HG03159 (cell line): ENCODE data around the gene EPHA6.
"Not testable (repeated sequence)": the region's sequence is repeated elsewhere in the genome, so short reads cannot be mapped to it uniquely, and the experiment has no call there.

Source experiments
- ATAC-seq: cut with Tn5 transposase; IDR thresholded peaks from one replicate; pipeline ENCODE4 v1.9.1; 2021; ENCODE audit warnings: mild to moderate bottlenecking, moderate library complexity; ENCODE audit not compliant: unreplicated experiment

The EPHA6 gene

DNA sequence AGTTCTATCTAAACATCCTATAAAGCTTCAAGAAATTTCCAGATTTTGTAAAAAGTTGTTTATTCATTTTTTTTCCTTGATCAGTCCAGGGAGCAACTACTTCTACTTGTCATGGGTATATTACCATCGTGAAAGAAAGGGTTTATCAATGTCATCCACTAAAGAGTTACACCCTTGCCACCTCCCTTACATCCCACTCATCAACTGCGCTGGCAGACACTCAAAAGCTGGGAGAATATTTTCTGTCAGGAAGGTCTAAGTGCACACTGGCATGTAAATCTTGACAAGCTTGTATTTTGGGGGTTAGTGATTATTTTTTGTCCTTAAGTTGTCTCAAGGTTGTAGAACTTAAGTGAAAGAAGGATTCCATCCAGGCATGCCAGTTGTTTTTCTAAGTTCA is 761.8 kb downstream of the EPHA6 start:
- no peak for ATAC-seq

DNA sequence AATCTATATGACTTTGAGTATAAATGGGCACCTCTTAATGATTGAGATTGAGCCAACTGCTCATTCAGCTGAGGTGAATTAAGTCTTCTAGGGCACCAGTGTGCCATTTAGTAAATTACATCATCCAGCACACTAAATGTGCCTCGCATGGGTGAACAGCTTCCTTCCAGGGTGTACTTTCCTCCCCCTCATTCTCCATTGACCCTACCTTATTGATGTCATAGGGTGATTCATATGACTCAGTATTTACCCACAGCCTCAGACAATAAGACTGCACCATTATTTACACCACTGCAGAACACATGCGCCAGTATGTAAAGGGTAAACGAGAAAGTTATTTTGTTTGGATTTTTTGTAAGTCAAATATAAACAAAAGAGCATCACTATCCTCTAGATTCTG is 765.0 kb downstream of the EPHA6 start:
- ATAC-seq = no peak

DNA sequence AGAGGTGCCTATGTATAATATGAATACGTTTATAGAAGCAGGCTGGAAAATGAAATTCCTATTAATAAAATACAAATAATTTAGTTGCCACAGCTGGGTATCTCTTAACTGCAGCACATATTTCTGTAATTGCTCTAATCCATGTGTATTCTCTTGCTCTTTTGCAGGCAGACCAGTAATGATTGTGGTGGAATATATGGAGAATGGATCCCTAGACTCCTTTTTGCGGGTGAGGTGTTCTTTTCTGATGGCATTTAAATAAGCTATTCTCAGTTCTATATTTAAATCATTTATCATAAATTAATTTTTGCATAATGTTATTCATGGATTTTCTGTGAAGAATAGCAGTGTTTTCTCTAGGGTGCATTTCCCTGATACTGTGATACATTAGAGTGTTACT is 796.2 kb downstream of the EPHA6 start:
- ATAC-seq = no peak

DNA sequence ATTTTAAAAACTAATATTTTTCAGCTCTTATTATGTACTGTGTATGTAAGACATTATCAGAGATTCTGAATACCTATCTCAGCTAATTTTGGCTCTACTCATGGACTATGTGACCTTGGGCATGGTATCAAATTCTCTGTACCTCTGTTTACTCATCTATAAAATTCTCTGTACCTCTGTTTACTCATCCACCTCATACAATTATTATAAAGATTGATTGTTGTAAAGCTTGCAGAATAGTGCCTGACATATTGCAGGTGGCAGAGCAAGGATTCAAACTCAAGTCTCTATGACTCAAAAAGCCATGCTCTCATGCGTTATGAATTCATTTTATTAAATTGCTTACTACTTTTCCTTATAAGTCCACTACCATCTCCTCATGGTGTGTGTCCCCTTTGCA is 798.2 kb downstream of the EPHA6 start:
- no peak for ATAC-seq

DNA sequence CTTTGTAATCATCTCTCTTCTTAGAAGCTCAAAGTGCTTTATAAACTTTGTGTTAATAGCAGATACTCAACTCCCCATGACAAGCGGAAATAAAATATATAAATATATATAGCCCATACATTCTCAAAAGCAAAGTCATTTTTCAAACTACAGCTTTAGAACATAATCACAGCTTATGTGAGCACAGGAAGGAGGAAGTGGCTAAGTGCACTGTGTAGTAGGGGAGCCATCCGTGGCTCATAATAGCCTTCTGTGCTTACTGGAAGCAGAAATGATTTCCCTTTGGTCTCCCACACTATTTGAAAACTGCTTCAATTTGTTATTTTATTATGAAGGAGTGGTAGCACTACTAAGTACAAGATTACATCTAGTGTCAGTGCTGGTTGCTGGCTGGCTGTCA is 798.7 kb downstream of the EPHA6 start:
- no peak for ATAC-seq

DNA sequence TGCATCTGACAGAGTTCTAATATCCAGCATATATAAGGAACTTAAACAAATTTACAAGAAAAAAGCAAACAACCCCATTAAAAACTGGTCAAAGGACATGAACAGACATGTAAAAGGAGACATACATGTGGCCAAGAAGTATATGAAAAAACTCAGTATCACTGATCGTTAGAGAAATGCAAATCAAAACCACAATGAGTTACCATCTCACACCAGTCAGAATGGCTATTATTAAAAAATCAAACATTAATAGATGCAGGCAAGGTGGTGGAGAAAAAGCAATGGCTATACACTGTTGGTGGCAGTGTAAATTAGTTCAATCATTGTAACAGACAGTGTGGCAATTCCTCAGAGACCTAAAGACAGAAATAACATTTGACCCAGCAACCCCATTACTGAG is 806.1 kb downstream of the EPHA6 start:
- ATAC-seq = not testable (repeated sequence)

DNA sequence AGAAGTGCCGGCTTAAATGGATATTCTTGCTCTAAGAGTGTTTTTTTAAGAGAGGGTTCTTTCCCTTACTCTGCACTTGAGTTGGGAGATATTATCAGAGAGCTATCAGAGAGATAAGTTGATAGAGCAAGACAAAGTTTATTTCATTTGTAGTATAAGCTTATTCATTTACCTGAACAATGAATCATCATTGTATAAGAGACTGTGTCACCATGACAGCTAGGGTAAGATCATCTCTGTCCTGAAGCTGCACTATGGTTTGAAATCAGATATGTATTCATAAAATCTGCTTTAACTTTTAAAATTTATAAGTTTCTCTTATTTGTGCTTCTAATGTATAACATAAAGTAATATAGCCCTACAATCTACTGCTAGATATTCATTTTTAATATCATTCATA is 822.1 kb downstream of the EPHA6 start:
- no peak for ATAC-seq

DNA sequence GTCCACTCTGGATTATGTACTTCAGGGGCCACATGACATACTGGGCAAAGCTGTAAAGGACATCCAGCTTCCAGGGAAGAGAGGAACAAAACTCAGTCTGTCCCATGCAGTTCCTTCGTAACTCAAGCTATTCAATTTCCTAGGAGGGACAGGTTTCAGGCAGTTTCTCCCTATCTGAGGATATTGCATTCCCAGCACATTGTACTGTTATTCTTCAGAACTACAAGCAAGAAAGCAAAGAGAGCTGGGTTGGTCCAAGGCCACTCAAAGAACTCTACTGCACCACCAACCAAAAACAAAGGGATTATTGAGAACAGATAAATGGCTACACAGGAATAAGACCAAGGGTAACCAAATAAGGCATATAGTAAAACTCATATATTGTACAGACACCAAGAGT is 832.5 kb downstream of the EPHA6 start:
- no peak for ATAC-seq

DNA sequence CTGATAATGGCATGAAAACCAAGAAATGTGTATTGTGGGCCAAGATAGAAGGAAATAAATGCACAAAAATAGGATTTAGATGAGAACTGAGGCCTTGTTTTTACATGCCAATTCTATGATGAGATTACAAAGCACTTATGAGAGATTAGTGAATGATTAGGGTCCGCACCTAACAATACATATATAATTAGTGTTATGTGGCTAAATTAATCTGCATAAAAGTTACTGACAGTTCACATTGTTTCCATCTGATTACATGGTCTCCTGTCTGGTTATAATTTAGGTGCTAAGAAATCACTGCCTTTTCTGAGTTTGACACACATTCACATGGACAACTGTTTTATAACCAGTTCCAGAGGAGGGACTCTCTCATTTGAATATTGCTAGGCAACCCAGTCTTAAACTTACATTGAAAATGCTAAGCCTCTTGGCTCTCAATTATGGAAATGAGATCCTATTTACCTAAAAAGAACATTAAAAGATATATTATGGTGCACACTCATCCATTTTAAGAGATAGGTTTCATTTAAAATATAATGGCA is 833.1 kb downstream of the EPHA6 start:
- ATAC-seq = no peak

DNA sequence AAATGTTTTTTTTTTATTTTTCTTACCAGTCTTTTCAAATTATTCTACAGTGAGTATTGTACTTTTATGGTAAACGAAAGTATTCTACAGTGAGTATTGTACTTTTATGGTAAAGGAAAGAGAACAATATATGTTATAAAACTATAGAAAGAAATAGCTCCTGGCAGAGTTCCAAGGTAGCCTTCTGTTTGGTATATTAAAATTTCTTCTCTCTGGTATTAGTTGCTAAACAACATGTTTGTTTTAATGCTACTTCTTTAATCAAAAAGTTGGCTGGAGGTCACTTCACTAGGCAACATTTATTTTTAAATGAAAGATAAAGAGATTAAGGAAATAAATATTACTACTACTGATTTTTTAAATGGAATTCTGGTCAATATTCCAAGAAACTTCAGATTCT is 841.6 kb downstream of the EPHA6 start:
- no peak for ATAC-seq

DNA sequence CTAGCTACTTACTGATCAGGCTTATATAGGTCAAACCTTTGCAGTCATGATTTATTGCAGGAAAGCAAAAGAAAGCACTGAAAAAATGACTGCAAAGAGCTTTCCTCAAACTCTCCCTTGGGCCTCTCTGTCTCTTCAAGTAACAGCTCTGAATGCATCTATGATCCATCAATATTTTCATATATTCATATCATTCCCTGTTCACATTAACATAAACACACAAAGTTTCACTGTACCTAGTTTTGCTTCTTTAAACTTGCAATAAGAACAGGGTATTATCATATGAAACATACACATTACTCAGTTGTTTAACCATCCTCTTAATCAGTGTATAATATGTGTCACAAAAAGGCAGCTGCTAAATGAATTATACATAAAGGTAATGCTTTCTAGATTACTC is 842.2 kb downstream of the EPHA6 start:
- ATAC-seq = no peak

DNA sequence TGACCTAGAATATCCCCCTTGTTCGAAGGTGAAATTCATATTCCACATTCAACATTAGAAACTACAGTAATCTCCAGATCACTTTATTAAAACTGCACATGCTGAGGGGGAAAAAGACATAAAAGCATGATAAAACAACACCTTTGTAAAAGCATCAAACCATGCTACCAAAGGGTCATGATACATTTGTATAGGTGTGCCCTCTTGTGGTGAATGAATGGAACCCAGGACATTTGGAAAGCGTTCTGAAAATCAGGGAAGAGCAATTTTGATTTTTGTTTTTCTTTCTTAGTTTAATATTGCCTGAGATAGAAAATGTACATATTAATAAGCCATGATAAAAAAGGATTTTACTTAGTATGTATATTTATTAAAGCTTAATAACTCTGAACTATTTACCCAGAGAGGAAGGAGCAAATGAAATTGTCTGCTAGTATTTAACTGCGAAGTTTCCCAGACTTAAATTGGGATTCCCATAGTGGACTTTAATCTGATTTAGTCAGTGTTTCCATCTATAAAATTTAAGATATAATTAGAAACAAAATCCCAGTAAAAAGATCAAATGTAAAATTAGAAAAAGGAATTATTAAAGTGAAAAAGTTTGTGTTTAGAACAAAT is 844.4 kb downstream of the EPHA6 start:
- ATAC-seq = peak; percentile 69

DNA sequence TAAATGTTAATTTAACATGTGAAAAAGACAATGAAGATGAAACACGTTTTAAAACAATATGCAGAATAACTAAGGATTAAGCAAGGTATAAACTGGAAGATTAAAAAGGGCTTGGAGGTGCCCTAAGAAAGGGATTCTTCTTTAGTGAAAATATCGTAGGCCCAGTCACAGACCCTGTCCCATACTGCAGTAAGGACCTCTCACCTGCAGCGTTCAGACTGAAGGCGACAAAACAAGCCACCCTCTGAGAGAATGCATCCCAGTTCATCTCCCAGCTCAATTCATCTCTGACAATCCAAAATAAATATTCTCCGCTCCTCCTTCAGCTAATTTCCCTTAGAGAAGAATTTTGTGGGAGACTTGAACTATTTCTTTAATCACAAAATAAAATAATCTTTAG is 847.9 kb downstream of the EPHA6 start:
- no peak for ATAC-seq

DNA sequence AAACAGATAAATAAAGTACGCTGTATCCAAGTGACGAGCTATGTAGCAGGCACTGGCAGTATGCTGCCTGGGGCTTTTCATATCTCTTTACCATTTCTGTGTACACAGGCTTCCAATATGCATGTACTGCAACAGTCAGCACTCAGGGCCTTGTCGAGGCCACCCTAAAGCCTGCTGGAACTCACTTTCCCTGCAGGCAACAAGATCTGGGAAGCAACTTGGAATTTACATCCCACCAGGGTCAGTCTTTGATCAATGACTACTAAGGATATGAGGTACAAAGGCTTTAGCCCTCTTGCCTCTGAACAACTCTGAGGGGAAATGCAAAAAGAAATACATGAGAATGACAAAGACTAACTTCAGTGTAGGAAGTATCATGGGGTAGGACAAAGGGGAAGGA is 848.4 kb downstream of the EPHA6 start:
- no peak for ATAC-seq

DNA sequence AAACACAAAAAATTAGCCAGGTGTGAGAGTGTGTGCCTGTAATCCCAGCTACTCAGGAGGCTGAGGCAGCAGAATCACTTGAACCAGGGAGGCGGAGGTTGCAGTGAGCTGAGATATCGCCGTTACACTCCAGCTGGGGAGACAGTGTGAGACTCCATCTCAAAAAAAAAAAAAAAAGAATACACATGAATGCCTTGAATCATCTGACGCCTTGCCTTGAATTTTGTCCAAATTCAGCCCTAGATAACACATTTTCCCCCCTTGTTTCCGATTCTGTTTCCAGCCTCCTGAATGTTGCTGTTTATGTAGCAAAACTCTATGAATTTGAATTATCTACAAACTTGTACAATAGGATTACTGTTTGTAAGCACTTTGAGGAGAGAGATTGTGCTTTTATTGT is 851.5 kb downstream of the EPHA6 start:
- no peak for ATAC-seq

DNA sequence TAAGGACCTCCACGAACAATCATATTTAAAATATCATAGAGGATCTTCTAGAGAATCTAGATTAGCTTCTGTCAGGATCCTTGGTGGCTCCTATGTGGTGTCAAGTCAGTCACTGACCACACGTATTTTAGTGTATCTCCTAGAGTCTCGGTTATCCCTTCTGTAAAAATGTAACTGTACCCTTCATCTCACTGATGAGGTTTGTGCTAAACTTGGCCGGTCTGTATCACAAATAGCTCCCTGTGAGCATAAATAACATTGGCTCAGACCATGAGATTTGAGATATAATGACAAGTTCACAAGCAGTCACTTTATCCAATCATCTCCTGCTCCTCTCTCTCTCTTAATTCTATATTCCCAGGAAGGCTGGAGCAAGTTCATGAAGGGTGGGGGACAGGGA is 856.6 kb downstream of the EPHA6 start:
- ATAC-seq = no peak

DNA sequence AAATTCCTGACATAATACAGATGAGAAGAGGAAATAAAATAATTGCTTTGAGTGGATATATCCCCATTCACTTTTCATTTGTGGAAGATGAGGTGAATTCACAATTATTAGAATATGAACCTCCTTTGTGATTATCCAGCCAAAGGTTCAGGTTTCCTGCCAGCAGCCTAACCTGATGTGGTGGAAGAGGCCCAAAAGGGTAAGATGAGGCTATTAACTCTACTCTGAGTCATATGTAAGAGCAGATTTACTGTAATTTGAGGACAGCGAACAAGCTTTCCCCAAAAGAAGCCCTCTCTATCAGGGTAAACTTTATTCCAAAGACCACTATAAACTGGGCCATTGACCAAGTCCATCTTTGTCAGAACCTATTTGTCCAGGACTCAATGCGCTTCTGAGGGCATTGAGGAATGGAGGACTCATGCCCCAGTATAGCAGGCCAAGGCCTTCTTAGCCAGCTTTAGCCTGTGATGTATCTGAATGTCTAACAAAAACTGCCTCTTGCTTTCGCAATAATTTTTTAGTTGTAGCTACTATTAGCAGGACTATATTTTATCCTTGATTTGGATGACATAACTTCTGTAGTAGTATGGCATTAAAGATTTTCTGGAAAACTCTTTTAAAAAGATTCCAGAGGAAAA is 859.1 kb downstream of the EPHA6 start:
- ATAC-seq = no peak

DNA sequence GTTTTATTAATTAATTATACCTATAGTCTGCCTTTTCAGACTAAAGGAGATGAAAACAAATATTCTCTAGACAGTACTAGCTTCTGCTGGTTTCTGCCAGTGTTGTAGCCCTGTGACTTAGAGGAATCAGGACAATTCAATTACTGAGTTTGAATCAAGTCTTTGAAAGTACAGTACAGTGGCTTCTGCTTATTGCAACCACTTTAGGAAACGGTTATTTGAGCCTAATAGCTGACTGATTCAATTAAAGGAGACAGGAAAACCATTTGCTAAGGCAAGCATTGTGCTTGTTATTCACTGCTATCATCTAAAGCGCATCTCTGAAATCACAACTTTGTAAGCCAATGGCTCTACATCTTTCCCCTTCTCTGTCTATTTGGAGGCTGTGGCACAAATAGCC is 860.1 kb downstream of the EPHA6 start:
- ATAC-seq = no peak

DNA sequence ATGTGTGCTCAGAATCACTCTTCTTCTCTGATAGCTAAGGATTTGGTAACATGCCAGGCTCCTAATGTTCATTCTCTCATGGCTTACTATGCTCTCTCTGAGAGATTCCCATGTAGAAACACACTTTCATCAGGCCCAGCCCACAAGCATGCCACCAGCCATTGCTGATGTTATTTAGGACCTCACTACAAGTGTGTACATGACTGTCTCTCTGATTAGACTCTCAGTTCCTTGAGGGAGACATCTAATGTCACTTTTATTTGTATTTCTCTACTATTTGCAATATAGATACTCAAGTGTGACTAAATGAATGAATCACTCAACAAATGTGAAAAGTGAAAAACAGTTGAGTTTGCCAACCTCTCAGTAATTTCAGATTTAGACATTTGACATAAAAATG is 865.8 kb downstream of the EPHA6 start:
- ATAC-seq = no peak

DNA sequence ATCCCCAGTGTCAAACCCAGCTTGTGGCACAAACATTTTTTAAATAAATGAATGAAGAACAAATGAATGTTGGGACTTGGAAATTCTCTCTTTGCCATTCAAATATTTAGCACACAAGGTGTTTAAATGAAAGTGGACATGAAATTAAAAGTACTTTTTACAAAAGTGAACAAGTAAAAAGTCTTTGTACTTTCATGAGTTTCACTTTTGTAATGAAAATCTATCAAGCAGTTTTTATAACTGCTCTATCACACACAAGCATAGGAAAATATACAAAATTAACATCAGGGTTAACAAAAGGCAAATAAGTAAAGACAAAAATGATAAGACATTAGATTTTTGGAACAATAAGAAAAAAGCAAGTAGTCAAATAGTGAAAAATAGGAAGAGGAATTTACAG is 866.3 kb downstream of the EPHA6 start:
- ATAC-seq = no peak

DNA sequence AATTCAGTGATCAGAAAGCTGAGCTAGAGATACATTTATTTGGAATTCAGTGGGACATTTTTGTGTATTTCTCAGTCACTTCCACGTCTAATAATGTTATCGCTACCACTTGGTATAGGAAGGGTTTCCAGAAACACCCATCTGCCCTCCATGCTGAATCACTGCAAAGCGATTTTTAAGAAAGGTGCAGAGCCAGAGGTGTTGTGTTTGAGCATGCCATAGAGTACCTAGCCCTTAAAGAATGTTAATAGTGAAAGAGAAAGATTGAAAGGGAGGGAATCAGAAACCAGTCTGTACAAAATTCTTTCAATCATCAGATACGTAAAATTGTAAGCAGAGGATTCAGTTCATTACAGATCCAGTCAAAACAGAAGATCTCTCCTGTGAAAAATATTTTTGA is 870.1 kb downstream of the EPHA6 start:
- no peak for ATAC-seq

DNA sequence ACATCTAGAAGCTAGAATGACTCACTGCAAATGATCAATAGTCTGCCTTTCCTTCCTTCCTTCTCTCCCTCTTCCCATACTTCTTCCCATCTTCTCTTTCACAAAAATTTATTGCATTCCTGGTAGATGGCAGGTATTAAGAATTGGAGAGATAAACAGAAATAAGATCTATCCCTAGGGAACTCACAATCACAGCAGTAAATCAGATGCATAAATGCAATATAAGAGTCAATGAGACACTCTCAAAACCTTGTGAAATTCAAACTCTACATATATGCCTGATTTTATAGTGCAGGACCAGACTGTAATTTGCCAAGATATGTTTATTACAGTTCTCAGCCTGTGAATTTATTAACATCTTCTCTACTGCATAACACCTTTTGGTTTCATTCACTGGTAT is 871.9 kb downstream of the EPHA6 start:
- no peak for ATAC-seq

DNA sequence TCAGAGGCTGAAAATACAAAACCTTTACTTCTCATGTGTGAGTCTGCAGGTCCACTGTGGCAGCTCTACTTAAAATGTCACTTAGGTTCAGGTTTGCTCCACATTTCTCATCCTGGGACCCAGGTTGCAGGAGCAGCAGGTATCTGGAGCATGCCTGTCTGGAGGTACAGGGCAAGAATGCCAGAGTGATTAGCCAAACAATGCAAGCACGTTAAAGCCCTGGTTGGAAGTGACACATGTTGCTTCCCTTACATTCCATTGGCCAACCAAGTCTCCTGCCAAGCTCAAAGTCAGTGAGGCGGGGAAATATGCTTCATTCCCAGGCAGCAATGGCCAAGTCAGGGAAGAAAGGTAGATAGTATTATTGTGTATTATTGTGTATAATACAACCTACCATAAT is 873.3 kb downstream of the EPHA6 start:
- ATAC-seq = no peak
